Nephron (organoid): ENCODE measurements around the gene CCDC9B.

Source experiments
- H3K27ac Mint-ChIP-seq, 3 experiments: 2 replicates each; pipeline ENCODE4 v1.8.0; 2020; ENCODE audit warnings: mixed read lengths in 3 of 3, mild to moderate bottlenecking in 2 of 3, moderate library complexity in 1 of 3
- H3K27me3 Mint-ChIP-seq: 2 replicates; pipeline ENCODE4 v1.8.0; 2021; ENCODE audit warnings: low read depth, mild to moderate bottlenecking, moderate library complexity, mixed read lengths
- H3K36me3 Mint-ChIP-seq: 2 replicates; pipeline ENCODE4 v1.8.0; 2020; ENCODE audit warnings: low read depth, mixed read lengths
- H3K4me1 Mint-ChIP-seq: 2 replicates; pipeline ENCODE4 v1.8.0; 2020; ENCODE audit warnings: mixed read lengths
- H3K4me3 Mint-ChIP-seq, 3 experiments: 2 replicates each; pipeline ENCODE4 v1.8.0; 2020; ENCODE audit warnings: mild to moderate bottlenecking in 3 of 3, mixed read lengths in 3 of 3, moderate library complexity in 2 of 3
- H3K9me3 Mint-ChIP-seq: 2 replicates; pipeline ENCODE4 v1.8.0; 2020; ENCODE audit warnings: mixed read lengths
- CTCF ChIP-seq, 3 experiments: fragments of 200-600 bp; sonication (generic); IDR thresholded peaks; one replicate each; pipeline ENCODE4 v1.5.0; 2021; ENCODE audit warnings: antibody characterized with exemption in 3 of 3; ENCODE audit not compliant: unreplicated experiment in 3 of 3

The CCDC9B gene

GRCh38 chr15:40355976-40356585 lies 15.3 kb upstream of the CCDC9B start:
- peaks cover 42% of the 10 kb centered on the region for H3K27me3 Mint-ChIP-seq
- peak overlapping the region; percentile 26 to 84 (median 33) for H3K4me3 Mint-ChIP-seq
- TF ChIP-seq CTCF (IDR thresholded peaks at IDR 0.05; ENCODE audit: unreplicated experiment in 3 of 3), result no peak
- H3K4me1 Mint-ChIP-seq, result peaks cover 25% of the 10 kb centered on the region
- no peaks in the 10 kb centered on the region for H3K9me3 Mint-ChIP-seq
- no peaks in the 10 kb centered on the region for H3K36me3 Mint-ChIP-seq
- no peak overlapping the region for H3K27ac Mint-ChIP-seq

- no peak overlapping the region for H3K27ac Mint-ChIP-seq
- no peaks in the 10 kb centered on the region for H3K36me3 Mint-ChIP-seq
- H3K27me3 Mint-ChIP-seq, result peaks cover 40% of the 10 kb centered on the region
- peaks cover 25% of the 10 kb centered on the region for H3K4me1 Mint-ChIP-seq
- peak; percentile 35 to 53 (median 47) for TF ChIP-seq CTCF (IDR thresholded peaks at IDR 0.05; ENCODE audit: unreplicated experiment in 3 of 3)
- no peaks in the 10 kb centered on the region for H3K9me3 Mint-ChIP-seq
- H3K4me3 Mint-ChIP-seq, result no peak overlapping the region
These were observed 13.9 kb upstream of the CCDC9B start for GRCh38 chr15:40354408-40355171.

GRCh38 chr15:40353697-40354096 lies 13.0 kb upstream of the CCDC9B start:
- TF ChIP-seq CTCF (IDR thresholded peaks at IDR 0.05; ENCODE audit: unreplicated experiment in 3 of 3), result no peak
- H3K36me3 Mint-ChIP-seq, result no peaks in the 10 kb centered on the region
- H3K4me3 Mint-ChIP-seq, result no peak overlapping the region
- no peaks in the 10 kb centered on the region for H3K9me3 Mint-ChIP-seq
- peaks cover 25% of the 10 kb centered on the region for H3K4me1 Mint-ChIP-seq
- H3K27ac Mint-ChIP-seq, result no peak overlapping the region
- H3K27me3 Mint-ChIP-seq, result peaks cover 33% of the 10 kb centered on the region

- no peaks in the 10 kb centered on the region for H3K36me3 Mint-ChIP-seq
- H3K9me3 Mint-ChIP-seq, result no peaks in the 10 kb centered on the region
- H3K27ac Mint-ChIP-seq, result no peak overlapping the region
- peaks cover 25% of the 10 kb centered on the region for H3K4me1 Mint-ChIP-seq
- no peak overlapping the region for H3K4me3 Mint-ChIP-seq
- TF ChIP-seq CTCF (IDR thresholded peaks at IDR 0.05; ENCODE audit: unreplicated experiment in 3 of 3), result no peak
- peaks cover 29% of the 10 kb centered on the region for H3K27me3 Mint-ChIP-seq
These were observed 11.7 kb upstream of the CCDC9B start for GRCh38 chr15:40352281-40352901.

GRCh38 chr15:40349163-40349562 lies 8.4 kb upstream of the CCDC9B start:
- Mint-ChIP-seq H3K27me3 (peaks cover 22% of the 10 kb centered on the region), H3K4me1 (peaks cover 13% of the 10 kb centered on the region), H3K9me3 (no peaks in the 10 kb centered on the region), H3K36me3 (no peaks in the 10 kb centered on the region), H3K27ac (no peak overlapping the region), H3K4me3 (no peak overlapping the region)
- no peak for TF ChIP-seq CTCF (IDR thresholded peaks at IDR 0.05; ENCODE audit: unreplicated experiment in 3 of 3)
